ENCODE results near the gene C1orf159. TPM values are rescaled to one million over a fixed set of nuclear protein-coding genes. Genes with fewer than 3 reads are reported as not detected.

The C1orf159 gene
- total RNA-seq, 2 donors from 2014 or later, result 8.8 to 13.2 TPM

DNA sequence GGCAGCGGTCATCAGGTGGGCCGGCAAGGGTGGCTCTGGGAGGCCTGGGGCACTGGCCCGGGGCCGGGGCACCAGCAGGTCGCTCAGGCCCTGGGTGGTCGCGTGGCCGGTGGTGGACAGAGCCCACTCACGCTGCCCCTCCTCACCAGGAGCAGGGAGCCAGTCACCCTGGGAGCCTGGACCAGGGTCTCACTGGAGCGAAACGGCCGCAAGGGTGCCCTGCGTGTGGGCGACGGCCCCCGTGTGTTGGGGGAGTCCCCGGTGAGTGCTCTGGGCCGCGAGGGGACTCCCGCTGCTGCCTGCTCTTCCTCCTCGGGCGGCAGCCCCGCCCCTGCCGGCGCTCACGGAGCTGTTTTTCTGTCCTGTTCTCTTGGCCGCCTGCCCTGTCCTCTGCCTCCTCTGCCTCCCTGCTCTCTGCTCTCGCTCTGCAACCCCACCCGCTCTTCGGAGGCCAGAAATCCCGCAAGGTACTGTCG, 65.3 kb downstream of the C1orf159 start:
- Histone ChIP-seq H3K4me3 (no peak overlapping the region), H3K27me3 (no peaks in the 10 kb centered on the region), H3K9me3 (no peaks in the 10 kb centered on the region), H3K27ac (no peak overlapping the region), H3K36me3 (replicated peaks in 1 of 2; ENCODE audit: insufficient read depth in 1 of 2, low read depth in 2 of 2) (no peaks in the 10 kb centered on the region), H3K4me1 (no peaks in the 10 kb centered on the region)
- DNase-seq (no peak), ATAC-seq (no peak)
- TF ChIP-seq POLR2A (IDR thresholded peaks at IDR 0.05), result no peak
- TF ChIP-seq, protein P1, sequence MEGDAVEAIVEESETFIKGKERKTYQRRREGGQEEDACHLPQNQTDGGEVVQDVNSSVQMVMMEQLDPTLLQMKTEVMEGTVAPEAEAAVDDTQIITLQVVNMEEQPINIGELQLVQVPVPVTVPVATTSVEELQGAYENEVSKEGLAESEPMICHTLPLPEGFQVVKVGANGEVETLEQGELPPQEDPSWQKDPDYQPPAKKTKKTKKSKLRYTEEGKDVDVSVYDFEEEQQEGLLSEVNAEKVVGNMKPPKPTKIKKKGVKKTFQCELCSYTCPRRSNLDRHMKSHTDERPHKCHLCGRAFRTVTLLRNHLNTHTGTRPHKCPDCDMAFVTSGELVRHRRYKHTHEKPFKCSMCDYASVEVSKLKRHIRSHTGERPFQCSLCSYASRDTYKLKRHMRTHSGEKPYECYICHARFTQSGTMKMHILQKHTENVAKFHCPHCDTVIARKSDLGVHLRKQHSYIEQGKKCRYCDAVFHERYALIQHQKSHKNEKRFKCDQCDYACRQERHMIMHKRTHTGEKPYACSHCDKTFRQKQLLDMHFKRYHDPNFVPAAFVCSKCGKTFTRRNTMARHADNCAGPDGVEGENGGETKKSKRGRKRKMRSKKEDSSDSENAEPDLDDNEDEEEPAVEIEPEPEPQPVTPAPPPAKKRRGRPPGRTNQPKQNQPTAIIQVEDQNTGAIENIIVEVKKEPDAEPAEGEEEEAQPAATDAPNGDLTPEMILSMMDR (IDR thresholded peaks at IDR 0.05), result no peak
- intact Hi-C loops (cut with DNase I), result no loop called here
- 92 to 99% methylated on average over 14 to 27 of the region's 32 CpGs for whole genome bisulfite sequencing, 2 donors

DNA sequence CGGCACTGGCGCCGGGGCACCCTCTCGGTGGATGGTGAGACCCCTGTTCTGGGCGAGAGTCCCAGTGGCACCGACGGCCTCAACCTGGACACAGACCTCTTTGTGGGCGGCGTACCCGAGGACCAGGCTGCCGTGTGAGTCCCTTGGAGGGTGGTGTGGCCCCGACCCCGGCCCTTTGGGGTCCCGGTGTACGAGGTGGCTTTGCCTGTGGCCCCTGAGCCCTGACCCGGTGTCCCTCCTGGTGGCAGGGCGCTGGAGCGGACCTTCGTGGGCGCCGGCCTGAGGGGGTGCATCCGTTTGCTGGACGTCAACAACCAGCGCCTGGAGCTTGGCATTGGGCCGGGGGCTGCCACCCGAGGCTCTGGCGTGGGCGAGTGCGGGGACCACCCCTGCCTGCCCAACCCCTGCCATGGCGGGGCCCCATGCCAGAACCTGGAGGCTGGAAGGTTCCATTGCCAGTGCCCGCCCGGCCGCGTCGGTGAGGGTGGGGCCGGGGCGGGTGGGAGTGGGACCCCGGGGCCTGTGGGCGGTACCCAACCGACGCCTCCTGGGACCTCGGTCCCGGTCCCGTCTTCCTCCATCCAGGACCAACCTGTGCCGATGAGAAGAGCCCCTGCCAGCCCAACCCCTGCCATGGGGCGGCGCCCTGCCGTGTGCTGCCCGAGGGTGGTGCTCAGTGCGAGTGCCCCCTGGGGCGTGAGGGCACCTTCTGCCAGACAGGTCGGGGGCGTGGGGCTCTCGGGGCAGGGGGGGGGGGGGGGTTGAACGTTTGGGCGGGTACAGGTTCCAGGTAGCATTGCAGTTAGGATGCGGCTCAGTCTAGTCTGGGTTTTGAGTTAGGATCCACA, 66.3 kb downstream of the C1orf159 start:
- 94 to 100% methylated on average over 2 to 41 of the region's 57 CpGs for WGBS, 2 donors

DNA sequence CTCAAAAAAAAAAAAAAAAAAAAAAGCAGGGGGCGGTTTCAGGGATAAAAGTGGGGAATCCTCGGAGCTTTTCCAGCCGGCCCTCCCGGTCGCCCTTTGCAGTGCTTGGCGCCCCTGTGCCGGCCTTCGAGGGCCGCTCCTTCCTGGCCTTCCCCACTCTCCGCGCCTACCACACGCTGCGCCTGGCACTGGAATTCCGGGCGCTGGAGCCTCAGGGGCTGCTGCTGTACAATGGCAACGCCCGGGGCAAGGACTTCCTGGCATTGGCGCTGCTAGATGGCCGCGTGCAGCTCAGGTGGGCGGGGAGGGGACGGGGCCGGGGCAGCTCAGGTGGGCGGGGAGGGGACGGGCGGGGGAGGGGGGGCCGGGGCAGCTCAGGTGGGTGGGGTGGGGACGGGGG, 67.1 kb downstream of the C1orf159 start:
- DNase-seq, result no peak
- TF ChIP-seq, protein P1 (IDR thresholded peaks at IDR 0.05), result no peak
- TF ChIP-seq POLR2A (IDR thresholded peaks at IDR 0.05), result no peak
- no peak for ATAC-seq
- no peaks in the 10 kb centered on the region for H3K36me3 ChIP-seq (replicated peaks in 1 of 2; ENCODE audit: insufficient read depth in 1 of 2, low read depth in 2 of 2)
- H3K27ac ChIP-seq, result no peak overlapping the region
- H3K4me1 ChIP-seq, result no peaks in the 10 kb centered on the region
- intact Hi-C loops (cut with DNase I), result no loop called here
- no peak overlapping the region for H3K4me3 ChIP-seq
- 87 to 90% methylated on average over 15 to 22 of the region's 28 CpGs for WGBS, 2 donors
- H3K9me3 ChIP-seq, result no peaks in the 10 kb centered on the region
- H3K27me3 ChIP-seq, result no peaks in the 10 kb centered on the region

More for the DNA sequence above, 66.3 kb downstream of the C1orf159 start:
- Histone ChIP-seq H3K36me3 (replicated peaks in 1 of 2; ENCODE audit: insufficient read depth in 1 of 2, low read depth in 2 of 2) (no peaks in the 10 kb centered on the region), H3K4me1 (no peaks in the 10 kb centered on the region), H3K27ac (no peak overlapping the region), H3K4me3 (no peak overlapping the region), H3K9me3 (no peaks in the 10 kb centered on the region), H3K27me3 (no peaks in the 10 kb centered on the region)
- ATAC-seq (no peak), DNase-seq (no peak)
- TF ChIP-seq POLR2A (IDR thresholded peaks at IDR 0.05), result no peak
- TF ChIP-seq, protein P1 (IDR thresholded peaks at IDR 0.05), result no peak
- intact Hi-C loops (cut with DNase I), result no loop called here

DNA sequence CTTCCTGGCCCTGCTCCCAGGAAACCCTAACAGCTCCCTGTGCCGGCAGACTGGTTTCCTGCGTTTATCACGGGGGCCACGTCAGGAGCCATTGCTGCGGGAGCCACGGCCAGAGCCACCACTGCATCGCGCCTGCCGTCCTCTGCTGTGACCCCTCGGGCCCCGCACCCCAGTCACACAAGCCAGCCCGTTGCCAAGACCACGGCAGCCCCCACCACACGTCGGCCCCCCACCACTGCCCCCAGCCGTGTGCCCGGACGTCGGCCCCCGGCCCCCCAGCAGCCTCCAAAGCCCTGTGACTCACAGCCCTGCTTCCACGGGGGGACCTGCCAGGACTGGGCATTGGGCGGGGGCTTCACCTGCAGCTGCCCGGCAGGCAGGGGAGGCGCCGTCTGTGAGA, 67.9 kb downstream of the C1orf159 start:
- no peaks in the 10 kb centered on the region for H3K36me3 ChIP-seq (replicated peaks in 1 of 2; ENCODE audit: insufficient read depth in 1 of 2, low read depth in 2 of 2)
- no peaks in the 10 kb centered on the region for H3K27me3 ChIP-seq
- H3K9me3 ChIP-seq, result no peaks in the 10 kb centered on the region
- ATAC-seq, result no peak
- no peak overlapping the region for H3K4me3 ChIP-seq
- TF ChIP-seq, protein P1 (IDR thresholded peaks at IDR 0.05), result no peak
- no peak for TF ChIP-seq POLR2A (IDR thresholded peaks at IDR 0.05)
- 75 to 83% methylated on average over 6 to 17 of the region's 25 CpGs for WGBS, 2 donors
- H3K27ac ChIP-seq, result no peak overlapping the region
- intact Hi-C loops (cut with DNase I), result no loop called here
- no peaks in the 10 kb centered on the region for H3K4me1 ChIP-seq
- no peak for DNase-seq
